HPDE6-E6E7 (cell line): ENCODE results near the gene MAPK10.
"Not testable (repeated sequence)": the region's sequence is repeated elsewhere in the genome, so short reads cannot be mapped to it uniquely, and the experiment has no call there.

Source experiments
- DNase-seq: peaks from one replicate; pipeline ENCODE4 v3.0.0; 2011; ENCODE audit warnings: missing footprints; ENCODE audit errors: extremely low spot score

MAPK10 gene

GRCh38 chr4:86338989-86339388 is 20.9 kb downstream of the MAPK10 start:
- peak; percentile 49 for DNase-seq

- DNase-seq, result no peak
These were observed 21.3 kb downstream of the MAPK10 start for GRCh38 chr4:86338521-86338920.

- no peak for DNase-seq
These were observed 25.7 kb downstream of the MAPK10 start for GRCh38 chr4:86334020-86334750.

- DNase-seq, result no peak
These were observed 26.6 kb downstream of the MAPK10 start for GRCh38 chr4:86333236-86333635.

- no peak for DNase-seq
These were observed 28.7 kb downstream of the MAPK10 start for GRCh38 chr4:86330961-86331742.

- not testable (repeated sequence) for DNase-seq
These were observed 29.4 kb downstream of the MAPK10 start for GRCh38 chr4:86330411-86330810.

GRCh38 chr4:86329431-86329830 is 30.4 kb downstream of the MAPK10 start:
- DNase-seq, result no peak

GRCh38 chr4:86326400-86326799 is 33.5 kb downstream of the MAPK10 start:
- DNase-seq, result no peak

GRCh38 chr4:86319390-86319789 is 40.5 kb downstream of the MAPK10 start:
- DNase-seq, result peak; percentile 1

GRCh38 chr4:86315579-86315978 is 44.3 kb downstream of the MAPK10 start:
- no peak for DNase-seq

GRCh38 chr4:86313656-86314055 is 46.2 kb downstream of the MAPK10 start:
- no peak for DNase-seq

GRCh38 chr4:86307432-86307831 is 52.4 kb downstream of the MAPK10 start:
- DNase-seq, result no peak

- no peak for DNase-seq
These were observed 53.0 kb downstream of the MAPK10 start for GRCh38 chr4:86306816-86307215.

GRCh38 chr4:86302830-86303229 is 57.0 kb downstream of the MAPK10 start:
- DNase-seq, result no peak

- no peak for DNase-seq
These were observed 57.6 kb downstream of the MAPK10 start for GRCh38 chr4:86302251-86302650.

- DNase-seq, result no peak
These were observed 59.3 kb downstream of the MAPK10 start for GRCh38 chr4:86300516-86300915.

GRCh38 chr4:86296865-86297264 is 63.0 kb downstream of the MAPK10 start:
- no peak for DNase-seq

- DNase-seq, result no peak
These were observed 65.0 kb downstream of the MAPK10 start for GRCh38 chr4:86294883-86295282.

GRCh38 chr4:86291180-86291579 is 68.7 kb downstream of the MAPK10 start:
- no peak for DNase-seq

GRCh38 chr4:86286726-86287125 is 73.1 kb downstream of the MAPK10 start:
- no peak for DNase-seq

- DNase-seq, result no peak
These were observed 76.5 kb downstream of the MAPK10 start for GRCh38 chr4:86283371-86283770.

- DNase-seq, result no peak
These were observed 79.6 kb downstream of the MAPK10 start for GRCh38 chr4:86280246-86280645.

- no peak for DNase-seq
These were observed 80.4 kb downstream of the MAPK10 start for GRCh38 chr4:86279293-86279960.
